Common myeloid progenitor, CD34-positive (primary cell): ENCODE data around the gene KCNJ4.

Experiments used
- CTCF ChIA-PET: fragments of 350-600 bp; sonication (Branson Sonifier 250); formaldehyde crosslinking; loops from one replicate; lab custom pipeline; 2021; ENCODE audit warnings: antibody characterized with exemption; lab: Charles Lee
- POLR2A ChIA-PET: fragments of 350-600 bp; sonication (Branson Sonifier 250); formaldehyde crosslinking; loops from one replicate; lab custom pipeline; 2021; ENCODE audit warnings: antibody characterized with exemption; lab: Charles Lee
- DNase-seq, 3 donors: peaks; one replicate each; pipeline versions ENCODE4 v3.0.0 to v3.0.0-alpha.2; 2013
- H3K27ac ChIP-seq, 2 experiments: 1 replicate in 1 of 2; 2 replicates in 1 of 2; pipeline ENCODE4 v1.7.0; 2013; ENCODE audit warnings: inconsistent platforms in 2 of 2, low read length in 2 of 2, mild to moderate bottlenecking in 2 of 2, low read depth in 1 of 2, moderate library complexity in 1 of 2; ENCODE audit not compliant: severe bottlenecking in 2 of 2, insufficient read depth in 1 of 2, poor library complexity in 1 of 2
- H3K27me3 ChIP-seq, 5 experiments: replicated peaks in 2 of 5; 1 replicate in 3 of 5; 2 replicates in 2 of 5; pipeline versions ENCODE4 v1.6.1 to v1.7.0; 2013; ENCODE audit warnings: low read length in 4 of 5, mild to moderate bottlenecking in 2 of 5, moderate library complexity in 2 of 5, inconsistent platforms in 1 of 5; ENCODE audit not compliant: insufficient read depth in 5 of 5, control insufficient read depth in 4 of 5
- H3K36me3 ChIP-seq, 4 experiments: 1 replicate in 2 of 4; 2 replicates in 2 of 4; pipeline versions ENCODE4 v1.6.1 to v1.7.0; 2013; ENCODE audit warnings: low read length in 3 of 4, control low read depth in 1 of 4, mild to moderate bottlenecking in 1 of 4; ENCODE audit not compliant: control insufficient read depth in 4 of 4, insufficient read depth in 4 of 4
- H3K4me1 ChIP-seq, 4 experiments: 1 replicate in 3 of 4; 2 replicates in 1 of 4; pipeline versions ENCODE4 v1.6.1 to v1.7.1; 2013; ENCODE audit warnings: low read length in 3 of 4, mild to moderate bottlenecking in 3 of 4, control low read depth in 1 of 4, inconsistent platforms in 1 of 4, moderate library complexity in 1 of 4; ENCODE audit not compliant: control insufficient read depth in 4 of 4, insufficient read depth in 4 of 4; ENCODE audit errors: control extremely low read depth in 1 of 4
- H3K4me3 ChIP-seq, 7 experiments: 1 replicate in 4 of 7; 2 replicates in 3 of 7; pipeline versions ENCODE4 v1.5.1 to v1.7.0; 2013; ENCODE audit warnings: mild to moderate bottlenecking in 7 of 7, low read length in 6 of 7, moderate library complexity in 6 of 7, inconsistent platforms in 2 of 7, low read depth in 2 of 7, control low read depth in 1 of 7; ENCODE audit not compliant: insufficient read depth in 4 of 7, control insufficient read depth in 1 of 7; ENCODE audit errors: extremely low read depth in 1 of 7
- H3K9me3 ChIP-seq, 5 experiments: 1 replicate in 4 of 5; 2 replicates in 1 of 5; pipeline versions ENCODE4 v1.6.1 to v1.7.1; 2013; ENCODE audit warnings: low read length in 4 of 5, mild to moderate bottlenecking in 2 of 5, inconsistent platforms in 1 of 5, low read depth in 1 of 5, moderate library complexity in 1 of 5; ENCODE audit not compliant: control insufficient read depth in 4 of 5, insufficient read depth in 2 of 5; ENCODE audit errors: control extremely low read depth in 1 of 5
- WGBS: methylation state at CpG from one replicate; pipeline ENCODE4 v1.1.5; 2013; ENCODE audit not compliant: insufficient coverage; 5-methylcytosine and 5-hydroxymethylcytosine counted together

Gene KCNJ4

GRCh38 chr22:38442967-38443627 lies 11.9 kb downstream of the KCNJ4 start:
- POLR2A ChIA-PET, result interaction anchor here (0.7 kb wide), 1 partner anchor 113 kb away, joined by 3 read pairs; no protein-coding TSS in a partner anchor
- 89% methylated on average over 13 of the region's 13 CpGs for WGBS

GRCh38 chr22:38441620-38442287 lies 13.2 kb downstream of the KCNJ4 start:
- DNase-seq, result no peak
- Histone ChIP-seq H3K9me3 (no peaks in the 10 kb centered on the region), H3K36me3 (no peaks in the 10 kb centered on the region), H3K27ac (no peak overlapping the region), H3K4me1 (no peaks in the 10 kb centered on the region), H3K27me3 (peaks cover 0 to 4% (median 0%) of the 10 kb centered on the region in 5 experiments), H3K4me3 (no peak overlapping the region)
- CTCF ChIA-PET, result interaction anchor here (0.6 to 1.5 kb wide), 2 partner anchors 17 to 87 kb away, joined by 3 to 4 read pairs; no protein-coding TSS in a partner anchor
- WGBS, result 91% methylated on average over 15 of the region's 16 CpGs
- POLR2A ChIA-PET, result no interaction called here

More at GRCh38 chr22:38442967-38443627, 11.9 kb downstream of the KCNJ4 start:
- no peak overlapping the region for H3K4me3 ChIP-seq
- no peak overlapping the region for H3K27ac ChIP-seq
- H3K9me3 ChIP-seq, result no peaks in the 10 kb centered on the region
- H3K4me1 ChIP-seq, result no peaks in the 10 kb centered on the region
- H3K36me3 ChIP-seq, result no peaks in the 10 kb centered on the region
- H3K27me3 ChIP-seq, result peaks cover 0 to 2% (median 0%) of the 10 kb centered on the region in 5 experiments
- CTCF ChIA-PET, result interaction anchor here (1.4 to 1.5 kb wide), 2 partner anchors 18 to 55 kb away, joined by 3 to 4 read pairs; no protein-coding TSS in a partner anchor
- no peak for DNase-seq

DNA sequence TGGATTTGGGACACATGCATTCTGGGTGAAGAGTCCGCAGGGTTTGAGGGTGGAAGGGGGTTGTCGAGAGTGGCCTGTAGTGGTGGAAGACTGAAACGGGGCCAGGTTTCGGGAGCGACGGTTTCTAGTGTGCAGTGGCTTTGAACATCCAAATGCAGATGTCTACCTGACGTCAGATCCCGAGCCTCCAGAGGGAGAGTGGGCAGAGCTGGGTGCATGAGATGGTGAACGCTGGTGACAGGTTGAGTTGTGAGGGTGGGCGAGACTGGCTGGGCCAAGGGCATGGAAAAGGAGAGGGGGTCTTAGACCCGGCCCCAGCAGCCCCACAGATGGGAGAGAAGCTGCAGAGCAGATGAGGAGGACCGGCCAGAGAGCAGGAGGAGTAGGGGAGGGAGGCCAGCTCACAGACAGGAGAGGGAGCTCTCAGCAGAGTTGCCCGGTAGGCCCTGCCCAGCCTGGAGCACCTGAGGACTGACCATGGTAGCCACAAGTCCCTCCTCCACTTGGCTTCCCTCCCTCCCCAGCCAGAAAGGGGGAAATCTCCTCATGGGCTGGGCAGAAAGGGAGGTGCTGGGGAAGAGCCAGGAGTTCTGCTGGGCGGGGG lies 14.2 kb downstream of the KCNJ4 start:
- H3K27me3 ChIP-seq, result peaks cover 0 to 5% (median 0%) of the 10 kb centered on the region in 5 experiments
- ChIA-PET POLR2A (no interaction called here), CTCF (no interaction called here)
- H3K36me3 ChIP-seq, result no peaks in the 10 kb centered on the region
- no peaks in the 10 kb centered on the region for H3K9me3 ChIP-seq
- no peaks in the 10 kb centered on the region for H3K4me1 ChIP-seq
- no peak for DNase-seq
- no peak overlapping the region for H3K4me3 ChIP-seq
- no peak overlapping the region for H3K27ac ChIP-seq
- 94% methylated on average over 13 of the region's 14 CpGs for WGBS

GRCh38 chr22:38437416-38437815 lies 17.6 kb downstream of the KCNJ4 start:
- CTCF ChIA-PET, result no interaction called here
- Histone ChIP-seq H3K36me3 (no peaks in the 10 kb centered on the region), H3K27ac (no peak overlapping the region), H3K9me3 (no peaks in the 10 kb centered on the region), H3K4me3 (no peak overlapping the region), H3K4me1 (no peaks in the 10 kb centered on the region), H3K27me3 (peaks cover 0 to 3% (median 0%) of the 10 kb centered on the region in 5 experiments)
- DNase-seq, result no peak
- POLR2A ChIA-PET, result no interaction called here
- WGBS, result 98% methylated on average over 8 of the region's 9 CpGs

- WGBS, result 97% methylated on average over 12 of the region's 15 CpGs
- Histone ChIP-seq H3K36me3 (no peaks in the 10 kb centered on the region), H3K4me3 (no peak overlapping the region), H3K4me1 (no peaks in the 10 kb centered on the region), H3K9me3 (no peaks in the 10 kb centered on the region), H3K27me3 (peaks cover 0 to 3% (median 0%) of the 10 kb centered on the region in 5 experiments), H3K27ac (no peak overlapping the region)
- POLR2A ChIA-PET, result no interaction called here
- CTCF ChIA-PET, result interaction anchor here (0.8 kb wide), 1 partner anchor 12 kb away, joined by 3 read pairs; no protein-coding TSS in a partner anchor
- DNase-seq, result no peak
These were observed 18.2 kb downstream of the KCNJ4 start for GRCh38 chr22:38436629-38437395.

- Histone ChIP-seq H3K27me3 (peaks cover 0 to 3% (median 0%) of the 10 kb centered on the region in 5 experiments), H3K4me1 (no peaks in the 10 kb centered on the region), H3K36me3 (no peaks in the 10 kb centered on the region), H3K27ac (no peak overlapping the region), H3K9me3 (no peaks in the 10 kb centered on the region), H3K4me3 (no peak overlapping the region)
- DNase-seq, result no peak
- ChIA-PET CTCF (no interaction called here), POLR2A (no interaction called here)
- 100% methylated on average over 1 of the region's 4 CpGs for WGBS
These were observed 19.0 kb downstream of the KCNJ4 start for GRCh38 chr22:38435965-38436364.
